NK-92 (cell line): ENCODE measurements around the gene ZNF256.

Experiments
- DNase-seq: peaks from one replicate; lab custom pipeline; 2025; ENCODE audit not compliant: unreplicated experiment; lab: John Stamatoyannopoulos, UW

Gene ZNF256

DNA sequence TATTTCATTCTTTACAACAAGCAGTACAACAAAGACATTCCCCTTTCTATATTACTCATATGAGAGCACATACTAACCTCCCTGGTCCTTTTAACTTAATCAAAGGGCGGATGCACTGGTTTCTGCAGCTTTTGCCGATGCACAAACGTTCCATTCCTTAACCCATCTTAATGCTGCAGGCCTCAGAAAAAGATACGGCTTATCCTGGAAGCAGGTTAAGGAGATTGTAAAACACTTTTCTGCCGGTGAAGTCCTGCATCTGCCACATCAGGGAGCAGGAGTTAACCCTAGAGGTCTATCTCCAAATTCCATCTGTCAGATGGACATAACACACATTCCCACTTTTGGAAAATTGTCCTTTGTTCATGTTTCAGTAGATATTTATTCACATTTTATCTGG is 47.2 kb downstream of the ZNF256 start:
- DNase-seq, result no peak
